ENCODE results near the gene IGFN1. TPM values are rescaled to one million over a fixed set of nuclear protein-coding genes. Genes with fewer than 3 reads are reported as not detected.
A peak's percentile ranks its signal among the peaks of the same experiment; 100 is the strongest.

Gene IGFN1
- total and polyA plus RNA-seq, 9 of the 15 experiments (the other 6 are each of a cell fraction or from before 2014, with no cell fraction given), result 0.04 TPM; not detected in 8

GRCh38 chr1:201153474-201154388 is 36.9 kb upstream of the IGFN1 start (continued):
- no peak for TF ChIP-seq DLX4 (CRISPR knock-in tag; IDR thresholded peaks at IDR 0.05)
- peak; percentile 92 for TF ChIP-seq TFAP4 (CRISPR knock-in tag; IDR thresholded peaks at IDR 0.05; ENCODE audit: borderline replicate concordance)
- TF ChIP-seq JUN (IDR thresholded peaks at IDR 0.05; ENCODE audit: borderline replicate concordance, low read depth, low read length), result no peak
- peak; percentile 49; the same call in 1 of the 2 replicates for TF ChIP-seq JUN (CRISPR knock-in tag; IDR thresholded peaks at IDR 0.05; ENCODE audit: borderline replicate concordance)
- 0 out of 2 replicates have a peak, but pooled peaks have one; percentile 65 for TF ChIP-seq ZNF12 (CRISPR knock-in tag; IDR thresholded peaks at IDR 0.05)
- peak; percentile 79 for TF ChIP-seq LEF1 (IDR thresholded peaks at IDR 0.05)
- no peak for TF ChIP-seq ATF1 (CRISPR knock-in tag; IDR thresholded peaks at IDR 0.05)
- TF ChIP-seq ATF1 (tag; IDR thresholded peaks at IDR 0.05), result no peak
- TF ChIP-seq SMARCA4 (IDR thresholded peaks at IDR 0.05), result peak; percentile 94
- no peak for TF ChIP-seq ZNF280B (CRISPR knock-in tag; IDR thresholded peaks at IDR 0.05)
- TF ChIP-seq DPF2 (IDR thresholded peaks at IDR 0.05), result peak; percentile 95
- no peak for TF ChIP-seq PYGO2 (tag; IDR thresholded peaks at IDR 0.05)
- peak; percentile 46; the same call in 1 of the 2 replicates for TF ChIP-seq FOXP1 (CRISPR knock-in tag; IDR thresholded peaks at IDR 0.05)
- 0 out of 2 replicates have a peak, but pooled peaks have one; percentile 37 for TF ChIP-seq SRSF1 (IDR thresholded peaks at IDR 0.05; ENCODE audit: low read depth, low read length)
- peak; percentile 78 for TF ChIP-seq SMARCC2 (IDR thresholded peaks at IDR 0.05; ENCODE audit: low read depth)
- TF ChIP-seq KLF16 (IDR thresholded peaks at IDR 0.05), result peak; percentile 96
- TF ChIP-seq POLR2A (conservative IDR thresholded peaks at IDR 0.05), result no peak
- 0 out of 2 replicates have a peak, but pooled peaks have one; percentile 43 for TF ChIP-seq ZNF766 (CRISPR knock-in tag; conservative IDR thresholded peaks at IDR 0.05)
- no peak; the same call in 1 of the 2 replicates for TF ChIP-seq ZNF395 (CRISPR knock-in tag; IDR thresholded peaks at IDR 0.05)
- TF ChIP-seq HOMEZ (CRISPR knock-in tag; IDR thresholded peaks at IDR 0.05), result no peak
- no peak for TF ChIP-seq ZNF146 (CRISPR knock-in tag; IDR thresholded peaks at IDR 0.05; ENCODE audit: unreplicated experiment)
- no peak for TF ChIP-seq RFX7 (CRISPR knock-in tag; IDR thresholded peaks at IDR 0.05)
- peak; percentile 77; the same call in 1 of the 2 replicates for TF ChIP-seq MTA1 (IDR thresholded peaks at IDR 0.05; ENCODE audit: borderline replicate concordance)

All from K562 (cell line).